Heart left ventricle (tissue), 16 donors: Measurements from ENCODE around the gene DISP2. TPM values are rescaled to one million over a fixed set of nuclear protein-coding genes. Genes with fewer than 3 reads are reported as not detected.
A peak's percentile ranks its signal among the peaks of the same experiment; 100 is the strongest.

Experiments
- ATAC-seq, 4 donors: fragments of 200-7000 bp; cut with Tn5 transposase; one replicate each; pipeline ENCODE4 v1.9.1; 2020 to 2022; ENCODE audit warnings: moderate library complexity in 4 of 4, mild to moderate bottlenecking in 3 of 4, moderate number of reproducible peaks in 1 of 4
- DNase-seq, 5 donors: peaks; one replicate each; pipeline ENCODE4 v3.0.0-alpha.2; 2020
- H3K27ac ChIP-seq, 12 donors: fragments of 200-600 bp; sonication (generic) in 4 of 12; one replicate each; pipeline versions ENCODE4 v1.5.0 to v1.8.0; 2016 to 2022; ENCODE audit warnings: mild to moderate bottlenecking in 2 of 12
- H3K27me3 ChIP-seq, 9 donors: fragments of 200-600 bp; sonication (generic) in 2 of 9; one replicate each; pipeline versions ENCODE4 v1.5.1 to v1.8.0; 2016 to 2022; ENCODE audit warnings: mild to moderate bottlenecking in 3 of 9
- H3K36me3 ChIP-seq, 9 donors: fragments of 200-600 bp; sonication (generic) in 2 of 9; one replicate each; pipeline versions ENCODE4 v1.5.0 to v1.8.0; 2018 to 2022; ENCODE audit warnings: mild to moderate bottlenecking in 2 of 9
- H3K4me1 ChIP-seq, 12 donors: fragments of 200-600 bp; sonication (generic) in 4 of 12; one replicate each; pipeline versions ENCODE4 v1.5.0 to v1.8.0; 2016 to 2022; ENCODE audit warnings: mild to moderate bottlenecking in 3 of 12
- H3K4me3 ChIP-seq, 12 donors: fragments of 200-600 bp; sonication (generic) in 4 of 12; one replicate each; pipeline versions ENCODE4 v1.5.0 to v1.8.0; 2017 to 2022; ENCODE audit warnings: mild to moderate bottlenecking in 9 of 12, moderate library complexity in 4 of 12
- H3K9me3 ChIP-seq, 12 donors: fragments of 200-600 bp; sonication (generic) in 4 of 12; one replicate each; pipeline versions ENCODE4 v1.5.0 to v1.8.0; 2016 to 2022; ENCODE audit warnings: mild to moderate bottlenecking in 1 of 12
- POLR2A ChIP-seq, 2 donors: fragments of 450-650 bp; IDR thresholded peaks; one replicate each; pipeline ENCODE4 v1.6.1; 2017; ENCODE audit warnings: antibody characterized with exemption in 2 of 2, mild to moderate bottlenecking in 2 of 2, moderate library complexity in 2 of 2
- WGBS, 4 donors: extraction: QIAGEN DNeasy Blood & Tissue Kit in 2 of 4; methylation state at CpG; one replicate each; pipeline versions ENCODE4 v1.1.5 to v1.1.7; 2013 to 2018; 5-methylcytosine and 5-hydroxymethylcytosine counted together
- intact Hi-C, 10 donors: fragments of 100-400 bp; cut with DNase I; formaldehyde crosslinking; loops; one replicate each; pipeline versions ENCODE4 v1.11.1 to v1.14.2; 2022
- polyA plus RNA-seq, 2 donors: library from polyadenylated mRNA; stranded (reverse); fragments of 200-250 nt; gene quantifications; one replicate each; pipeline ENCODE4 v1.2.3, GENCODE V29; 2013
- total RNA-seq, 9 donors: library from RNA; depleted of rRNA in 2 of 9; stranded (reverse); fragments of >200 nt in 2 of 9; fragmentation: NEBNext Ultra II Directional in 3 of 9; extraction: Animal tissue kit (Norgen Biotek cat#: 25700) in 3 of 9; gene quantifications; one replicate each; pipeline versions ENCODE4 v1.1.0 to v1.2.4, GENCODE V29; 2016 to 2023
- TF ChIP-seq, protein P1 (sequence below), 12 donors: fragments of 200-600 bp; sonication (generic) in 4 of 12; IDR thresholded peaks; one replicate each; pipeline versions ENCODE4 v1.5.0 to v1.8.0; 2018 to 2022; ENCODE audit warnings: antibody characterized with exemption in 12 of 12, mild to moderate bottlenecking in 5 of 12
- donor health status: ischemic (EF 13 %, LVEDD 7.1; RV severe dilation, severe dysfunction).
- donor health status: healthy with polysubstance abuse.
- donor health status: DM: no; HTN: yes; CAD: no.
- donor health status: DM: no; HTN: no; CAD: no.
- donor health status: ischemic (EF 25% LVEDD 6.9; RV normal size, moderate dysfunction).
- donor health status: ischemic (EF 25% LVEDD 5.7; RV mildly dilated, moderate dysfunction).
- donor health status: healthy.
- donor health status: DM: yes; HTN: yes; CAD: no.
- donor health status: ischemic (EF 35%, LVEDD 5.7; RV mildly dilated, moderate dysfunction).
- donor health status: nonischemic (EF 11% LVEDD 7.7; RV severe dilation, severe dysfunction).
- donor health status: DM: yes; HTN: yes; CAD: no.
- donor health status: PGD.
- donor health status: ischemic (EF 29% LVEDD 5.4; RV normal size, mild dysfunction).
- donor health status: nonischemic (EF 23%, LVEDD 6.1; RV moderate dilation, normal function).

Gene DISP2
- total and polyA plus RNA-seq, 11 donors, result 0.10 to 1.8 (median 0.40) TPM

DNA sequence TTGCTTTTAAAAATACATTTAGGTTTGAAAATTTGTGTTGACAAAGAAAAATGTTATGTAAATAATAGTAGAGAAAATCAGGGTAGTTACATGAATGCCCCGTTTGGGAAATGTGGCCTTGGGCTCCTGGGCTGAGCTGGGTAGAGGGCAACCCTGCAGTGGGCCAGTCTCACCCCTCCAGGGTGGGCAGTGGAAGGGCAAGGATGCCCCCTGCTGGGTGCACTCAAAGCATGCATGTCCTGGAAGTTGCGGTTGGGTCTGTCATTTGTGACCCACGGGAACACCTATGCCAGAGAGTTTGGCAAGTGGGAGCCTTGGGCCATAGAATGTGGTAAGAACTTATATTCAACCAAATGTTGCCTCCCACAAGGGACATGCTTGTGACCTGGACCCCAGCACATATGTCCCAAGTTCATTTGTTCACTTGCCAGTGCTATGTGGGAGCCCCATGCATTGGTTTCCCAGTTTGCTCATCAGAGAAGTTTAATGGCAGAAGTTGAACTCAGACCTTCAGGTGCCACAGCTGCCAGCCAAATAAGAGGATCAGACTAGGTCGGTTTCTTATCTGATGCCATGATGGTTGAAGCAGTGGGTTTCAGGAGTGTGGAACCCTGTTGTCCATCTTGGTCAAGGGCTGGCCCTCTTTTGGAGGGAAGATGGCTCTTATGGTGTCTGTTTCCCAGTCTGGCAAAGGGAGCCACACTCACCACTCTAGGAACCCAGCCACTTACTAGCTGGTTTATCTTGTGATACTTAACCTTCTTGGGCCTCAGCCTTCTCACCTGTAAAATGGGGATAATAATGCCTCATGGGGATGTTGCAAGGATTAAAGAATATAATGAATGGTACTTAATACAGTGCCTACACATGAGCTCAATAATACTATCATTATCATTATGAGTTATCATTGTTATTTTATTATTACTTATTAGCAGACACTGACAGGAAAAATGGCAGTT is 47.7 kb upstream of the DISP2 start:
- H3K9me3 ChIP-seq, result no peaks in the 10 kb centered on the region
- H3K4me3 ChIP-seq, result no peak overlapping the region
- H3K36me3 ChIP-seq, result no peaks in the 10 kb centered on the region
- peak; percentile 65 to 86 (median 72) for DNase-seq
- WGBS, 4 donors, result 11 to 14% (median 12%) methylated on average over 4 of the region's 4 CpGs
- peaks cover 0 to 6% (median 0%) of the 10 kb centered on the region in 9 donors for H3K27me3 ChIP-seq
- H3K27ac ChIP-seq, result no peak overlapping the region
- peak; percentile 70 to 81 (median 76) for ATAC-seq
- H3K4me1 ChIP-seq, result peaks cover 0 to 37% (median 3%) of the 10 kb centered on the region in 12 donors
- TF ChIP-seq, protein P1, sequence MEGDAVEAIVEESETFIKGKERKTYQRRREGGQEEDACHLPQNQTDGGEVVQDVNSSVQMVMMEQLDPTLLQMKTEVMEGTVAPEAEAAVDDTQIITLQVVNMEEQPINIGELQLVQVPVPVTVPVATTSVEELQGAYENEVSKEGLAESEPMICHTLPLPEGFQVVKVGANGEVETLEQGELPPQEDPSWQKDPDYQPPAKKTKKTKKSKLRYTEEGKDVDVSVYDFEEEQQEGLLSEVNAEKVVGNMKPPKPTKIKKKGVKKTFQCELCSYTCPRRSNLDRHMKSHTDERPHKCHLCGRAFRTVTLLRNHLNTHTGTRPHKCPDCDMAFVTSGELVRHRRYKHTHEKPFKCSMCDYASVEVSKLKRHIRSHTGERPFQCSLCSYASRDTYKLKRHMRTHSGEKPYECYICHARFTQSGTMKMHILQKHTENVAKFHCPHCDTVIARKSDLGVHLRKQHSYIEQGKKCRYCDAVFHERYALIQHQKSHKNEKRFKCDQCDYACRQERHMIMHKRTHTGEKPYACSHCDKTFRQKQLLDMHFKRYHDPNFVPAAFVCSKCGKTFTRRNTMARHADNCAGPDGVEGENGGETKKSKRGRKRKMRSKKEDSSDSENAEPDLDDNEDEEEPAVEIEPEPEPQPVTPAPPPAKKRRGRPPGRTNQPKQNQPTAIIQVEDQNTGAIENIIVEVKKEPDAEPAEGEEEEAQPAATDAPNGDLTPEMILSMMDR (IDR thresholded peaks at IDR 0.05), result peak; percentile 65 to 81 (median 76)
- TF ChIP-seq POLR2A (IDR thresholded peaks at IDR 0.05), result no peak
- intact Hi-C loops, result loop anchor here in 9 of 10 donors (1.0 to 10.0 kb wide), 7 partner anchors 29 to 115 kb away; partner anchors contain the start of genes DISP2 (in 1 of the 9) and PAK6 (in 1 of the 9)

- TF ChIP-seq, protein P1 (IDR thresholded peaks at IDR 0.05), result no peak
- no peak for TF ChIP-seq POLR2A (IDR thresholded peaks at IDR 0.05)
- H3K4me3 ChIP-seq, result no peak overlapping the region
- intact Hi-C loops, result loop anchor here in 9 of 10 donors (1.0 to 10.0 kb wide), 7 partner anchors 30 to 114 kb away; partner anchors contain the start of genes DISP2 (in 1 of the 9) and PAK6 (in 1 of the 9)
- H3K9me3 ChIP-seq, result no peaks in the 10 kb centered on the region
- H3K36me3 ChIP-seq, result no peaks in the 10 kb centered on the region
- peak in 1 of 5 donors; percentile 8 for DNase-seq
- H3K4me1 ChIP-seq, result peaks cover 0 to 30% (median 3%) of the 10 kb centered on the region in 12 donors
- ATAC-seq, result no peak
- 63 to 76% (median 69%) methylated on average over 3 of the region's 3 CpGs for WGBS, 4 donors
- H3K27ac ChIP-seq, result no peak overlapping the region
- peaks cover 0 to 6% (median 0%) of the 10 kb centered on the region in 9 donors for H3K27me3 ChIP-seq
Measured at GRCh38 chr15:40310993-40311392, 47.0 kb upstream of the DISP2 start.

DNA sequence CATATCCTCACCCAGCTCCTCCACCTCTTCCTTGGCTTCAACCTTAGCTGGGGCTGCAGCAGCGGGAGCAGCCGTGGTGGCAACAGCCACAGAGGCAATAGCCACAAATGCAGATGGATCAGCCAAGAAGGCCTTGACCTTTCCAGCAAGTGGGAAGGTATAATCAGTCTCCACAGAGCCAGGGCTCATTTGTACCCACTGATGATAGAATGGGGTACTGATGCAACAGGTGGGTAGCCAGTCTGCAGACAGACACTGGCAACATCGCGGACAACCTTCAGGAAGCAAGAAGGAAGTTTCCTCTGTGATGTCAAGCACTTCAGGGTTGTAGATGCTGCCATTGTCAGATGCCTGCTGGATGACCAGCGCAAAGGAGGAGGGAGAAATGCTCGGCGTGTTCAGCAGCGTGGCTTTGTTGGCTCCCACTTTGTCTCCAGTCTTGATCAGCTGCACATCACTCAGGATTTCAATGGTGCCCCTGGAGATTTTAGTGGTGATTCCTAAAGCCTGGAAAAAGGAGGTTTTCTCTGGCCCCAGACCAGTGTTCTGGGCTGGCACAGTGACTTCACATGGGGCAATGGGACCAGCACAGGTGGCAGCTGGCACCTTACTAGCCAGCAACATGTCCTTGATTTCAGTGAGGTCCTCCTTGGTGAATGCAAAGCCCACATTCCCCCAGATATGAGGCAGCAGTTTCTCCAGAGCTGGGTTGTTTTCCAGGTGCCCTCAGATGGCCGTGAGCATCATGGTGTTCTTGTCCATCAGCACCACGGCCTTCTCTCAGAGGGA is 45.5 kb upstream of the DISP2 start:
- H3K27ac ChIP-seq, result no peak overlapping the region
- H3K4me3 ChIP-seq, result no peak overlapping the region
- TF ChIP-seq, protein P1 (IDR thresholded peaks at IDR 0.05), result no peak
- no peak for TF ChIP-seq POLR2A (IDR thresholded peaks at IDR 0.05)
- WGBS, 4 donors, result 84 to 93% (median 89%) methylated on average over 8 to 10 of the region's 10 CpGs
- H3K27me3 ChIP-seq, result peaks cover 0 to 6% (median 0%) of the 10 kb centered on the region in 9 donors
- H3K4me1 ChIP-seq, result peaks cover 0 to 28% (median 3%) of the 10 kb centered on the region in 12 donors
- no peaks in the 10 kb centered on the region for H3K9me3 ChIP-seq
- intact Hi-C loops, result loop anchor here in 6 of 10 donors (5.0 to 10.0 kb wide), 4 partner anchors 35 to 112 kb away; partner anchors contain the start of genes DISP2 (in 1 of the 6) and PAK6 (in 1 of the 6)
- H3K36me3 ChIP-seq, result no peaks in the 10 kb centered on the region
- DNase-seq (peak in 1 of 5 donors; percentile 14), ATAC-seq (no peak)
